ENCODE measurements around the gene TNKS1BP1.

Gene TNKS1BP1

GRCh38 chr11:57323167-57323854 lies 1.4 kb downstream of the TNKS1BP1 start:
- TF ChIP-seq, protein P1, sequence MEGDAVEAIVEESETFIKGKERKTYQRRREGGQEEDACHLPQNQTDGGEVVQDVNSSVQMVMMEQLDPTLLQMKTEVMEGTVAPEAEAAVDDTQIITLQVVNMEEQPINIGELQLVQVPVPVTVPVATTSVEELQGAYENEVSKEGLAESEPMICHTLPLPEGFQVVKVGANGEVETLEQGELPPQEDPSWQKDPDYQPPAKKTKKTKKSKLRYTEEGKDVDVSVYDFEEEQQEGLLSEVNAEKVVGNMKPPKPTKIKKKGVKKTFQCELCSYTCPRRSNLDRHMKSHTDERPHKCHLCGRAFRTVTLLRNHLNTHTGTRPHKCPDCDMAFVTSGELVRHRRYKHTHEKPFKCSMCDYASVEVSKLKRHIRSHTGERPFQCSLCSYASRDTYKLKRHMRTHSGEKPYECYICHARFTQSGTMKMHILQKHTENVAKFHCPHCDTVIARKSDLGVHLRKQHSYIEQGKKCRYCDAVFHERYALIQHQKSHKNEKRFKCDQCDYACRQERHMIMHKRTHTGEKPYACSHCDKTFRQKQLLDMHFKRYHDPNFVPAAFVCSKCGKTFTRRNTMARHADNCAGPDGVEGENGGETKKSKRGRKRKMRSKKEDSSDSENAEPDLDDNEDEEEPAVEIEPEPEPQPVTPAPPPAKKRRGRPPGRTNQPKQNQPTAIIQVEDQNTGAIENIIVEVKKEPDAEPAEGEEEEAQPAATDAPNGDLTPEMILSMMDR (conservative IDR thresholded peaks at IDR 0.05; ENCODE audit: low read depth, low read length): peak; percentile 43
- H3K4me3 ChIP-seq (ENCODE audit: low read depth, low read length): peak overlapping the region; percentile 84
- peak; percentile 56 for DNase-seq (ENCODE audit: low read depth)

DNA sequence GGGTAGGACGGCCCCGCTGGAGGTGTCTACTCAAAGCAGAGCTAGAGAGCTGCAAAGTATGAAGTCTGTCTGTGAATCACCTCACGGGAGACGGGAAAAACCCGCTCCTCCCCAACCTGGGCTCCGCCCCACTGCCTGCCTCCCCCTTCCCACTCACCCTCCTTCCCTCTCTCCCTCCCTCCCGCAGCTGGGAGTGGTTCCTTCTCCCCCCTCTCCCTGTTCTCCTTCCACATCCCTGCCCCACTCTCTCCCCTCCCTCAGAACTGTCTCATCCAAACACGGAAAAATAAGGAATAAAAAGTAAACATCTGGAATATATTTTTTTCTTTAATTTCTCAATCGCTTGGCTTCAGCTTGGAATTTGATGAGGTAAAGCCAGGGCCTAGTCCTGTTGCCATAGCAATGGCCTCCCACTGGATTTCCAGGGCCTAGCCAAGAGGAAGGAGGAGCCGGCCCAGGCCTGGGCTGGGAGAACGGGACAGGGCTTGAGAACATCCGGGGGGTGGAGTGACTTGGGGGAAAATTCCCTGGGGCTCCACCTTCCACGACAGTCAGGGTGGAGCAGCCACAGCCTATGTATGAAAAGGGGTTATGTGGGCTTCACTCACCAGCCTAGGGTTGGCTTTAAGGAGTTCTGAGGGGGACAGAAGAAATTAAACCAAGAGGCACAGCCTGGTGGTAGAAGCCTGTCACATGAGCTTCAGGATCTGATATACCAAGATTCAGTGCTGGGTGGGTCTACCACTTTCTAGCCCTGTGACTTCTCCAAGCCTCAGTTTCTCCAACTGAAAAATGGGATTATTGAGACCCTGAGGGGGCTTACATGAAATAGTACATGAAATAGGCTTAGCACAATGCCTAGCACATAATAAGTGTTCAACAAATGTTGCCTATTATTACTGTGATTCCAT lies 2.2 kb downstream of the TNKS1BP1 start:
- peak overlapping the region; percentile 84 for H3K4me3 ChIP-seq (ENCODE audit: low read depth, low read length)
- DNase-seq (ENCODE audit: low read depth): peak; percentile 97
- TF ChIP-seq, protein P1 (conservative IDR thresholded peaks at IDR 0.05; ENCODE audit: low read depth, low read length): peak; percentile 25

GRCh38 chr11:57321388-57322255 lies 3.1 kb downstream of the TNKS1BP1 start:
- H3K4me3 ChIP-seq (ENCODE audit: low read depth, low read length): peak overlapping the region; percentile 56
- peak; percentile 30 for DNase-seq (ENCODE audit: low read depth)
- TF ChIP-seq, protein P1 (conservative IDR thresholded peaks at IDR 0.05; ENCODE audit: low read depth, low read length): no peak

- TF ChIP-seq, protein P1 (conservative IDR thresholded peaks at IDR 0.05; ENCODE audit: low read depth, low read length): no peak
- H3K4me3 ChIP-seq (ENCODE audit: low read depth, low read length): no peak overlapping the region
- no peak for DNase-seq (ENCODE audit: low read depth)
Measured at GRCh38 chr11:57320719-57321387, 3.9 kb downstream of the TNKS1BP1 start.

GRCh38 chr11:57320067-57320718 lies 4.6 kb downstream of the TNKS1BP1 start:
- TF ChIP-seq, protein P1 (conservative IDR thresholded peaks at IDR 0.05; ENCODE audit: low read depth, low read length): no peak
- no peak overlapping the region for H3K4me3 ChIP-seq (ENCODE audit: low read depth, low read length)
- DNase-seq (ENCODE audit: low read depth): no peak

DNA sequence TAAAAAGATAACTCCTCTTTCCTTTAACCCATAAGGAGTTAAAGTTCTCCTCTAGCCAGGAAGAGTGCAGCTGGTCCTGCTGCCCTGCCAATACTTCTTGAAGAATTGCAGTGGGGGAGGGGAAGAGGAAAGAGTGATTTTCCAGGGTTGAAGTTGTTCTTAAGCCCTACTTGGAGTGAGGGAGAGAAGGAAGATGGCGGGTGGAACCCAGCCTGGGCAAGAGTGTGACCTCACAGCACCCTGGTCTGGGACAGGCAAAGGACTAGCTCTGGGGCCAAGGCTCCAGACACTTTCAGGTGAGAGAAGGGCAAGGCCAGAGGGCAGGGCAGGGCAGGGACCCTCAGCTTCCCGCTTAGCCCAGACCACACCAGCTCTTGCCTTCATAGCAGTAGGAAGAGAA lies 6.6 kb downstream of the TNKS1BP1 start:
- peak; percentile 58 for DNase-seq (ENCODE audit: low read depth)
- H3K4me3 ChIP-seq (ENCODE audit: low read depth, low read length): no peak overlapping the region
- TF ChIP-seq, protein P1 (conservative IDR thresholded peaks at IDR 0.05; ENCODE audit: low read depth, low read length): no peak

Data from choroid plexus epithelial cell (primary cell).